Urothelium cell line (cell line): ENCODE data around the gene MAP1LC3C.

Experiments used
- DNase-seq: peaks from one replicate; pipeline ENCODE4 v3.0.0; 2011; ENCODE audit warnings: low spot score, mixed read lengths
- FAIRE-seq: peaks from 2 replicates; lab custom pipeline; 2011; peaks lifted over from hg19 to GRCh38; lab: Jason Lieb, UNC

The MAP1LC3C gene

GRCh38 chr1:241999026-241999425 is at the start of gene MAP1LC3C:
Gene MAP1LC3C (minus strand): TSS chr1:241999098. CDS start chr1:241999008, 90 bp downstream.
- FAIRE-seq (no peak), DNase-seq (no peak)

GRCh38 chr1:242043165-242043564 is 44.3 kb upstream of the MAP1LC3C start:
- FAIRE-seq (no peak), DNase-seq (no peak)

- DNase-seq = no peak
- FAIRE-seq = no peak
Observed at GRCh38 chr1:242034392-242034791, 35.5 kb upstream of the MAP1LC3C start.

GRCh38 chr1:242033447-242033846 is 34.5 kb upstream of the MAP1LC3C start:
- DNase-seq (no peak), FAIRE-seq (no peak)

GRCh38 chr1:242030071-242030470 is 31.2 kb upstream of the MAP1LC3C start:
- DNase-seq (no peak), FAIRE-seq (no peak)

- DNase-seq = no peak
- FAIRE-seq = no peak
Observed at GRCh38 chr1:242025681-242026080, 26.8 kb upstream of the MAP1LC3C start.

GRCh38 chr1:242023805-242024204 is 24.9 kb upstream of the MAP1LC3C start:
- no peak for DNase-seq
- no peak for FAIRE-seq

- DNase-seq (no peak), FAIRE-seq (no peak)
Observed at GRCh38 chr1:242019018-242019417, 20.1 kb upstream of the MAP1LC3C start.

GRCh38 chr1:242017580-242018233 is 18.8 kb upstream of the MAP1LC3C start:
- DNase-seq (peak; percentile 68), FAIRE-seq (no peak)

- DNase-seq = no peak
Observed at GRCh38 chr1:242016479-242016878, 17.6 kb upstream of the MAP1LC3C start.

GRCh38 chr1:242011894-242012660 is 13.2 kb upstream of the MAP1LC3C start:
- DNase-seq (peak; percentile 35), FAIRE-seq (peak; percentile 37)

More at GRCh38 chr1:242016479-242016878, 17.6 kb upstream of the MAP1LC3C start:
- no peak for FAIRE-seq

- FAIRE-seq (no peak), DNase-seq (no peak)
Observed at GRCh38 chr1:242008826-242009495, 10.1 kb upstream of the MAP1LC3C start.

- DNase-seq (no peak), FAIRE-seq (no peak)
Observed at GRCh38 chr1:242006976-242007375, 8.1 kb upstream of the MAP1LC3C start.

- FAIRE-seq (no peak), DNase-seq (peak; percentile 30)
Observed at GRCh38 chr1:242005866-242006535, 7.1 kb upstream of the MAP1LC3C start.

GRCh38 chr1:242004751-242005495 is 6.0 kb upstream of the MAP1LC3C start:
- no peak for FAIRE-seq
- DNase-seq = peak; percentile 35

- FAIRE-seq = no peak
- DNase-seq = no peak
Observed at GRCh38 chr1:242002510-242002909, 3.6 kb upstream of the MAP1LC3C start.

- DNase-seq (no peak), FAIRE-seq (no peak)
Observed at GRCh38 chr1:242002072-242002471, 3.2 kb upstream of the MAP1LC3C start.

GRCh38 chr1:242000434-242000833 is 1.5 kb upstream of the MAP1LC3C start:
- DNase-seq (no peak), FAIRE-seq (no peak)

- DNase-seq = peak; percentile 82
- no peak for FAIRE-seq
Observed at GRCh38 chr1:241998412-241998921, 431 bp downstream of the MAP1LC3C start.

GRCh38 chr1:241997401-241997998 is 1.4 kb downstream of the MAP1LC3C start:
- FAIRE-seq (no peak), DNase-seq (no peak)
